GM21737 (cell line): ENCODE results near the gene SERPINA6.
A peak's percentile ranks its signal among the peaks of the same experiment; 100 is the strongest.
"Not testable (repeated sequence)": the region's sequence is repeated elsewhere in the genome, so short reads cannot be mapped to it uniquely, and the experiment has no call there.

ENCODE experiments used
- ATAC-seq: cut with Tn5 transposase; IDR thresholded peaks from one replicate; pipeline ENCODE4 v1.9.1; 2021; ENCODE audit warnings: mild to moderate bottlenecking, moderate library complexity; ENCODE audit not compliant: unreplicated experiment

The SERPINA6 gene

GRCh38 chr14:94355191-94355794, 32.2 kb upstream of the SERPINA6 start:
- ATAC-seq: no peak

DNA sequence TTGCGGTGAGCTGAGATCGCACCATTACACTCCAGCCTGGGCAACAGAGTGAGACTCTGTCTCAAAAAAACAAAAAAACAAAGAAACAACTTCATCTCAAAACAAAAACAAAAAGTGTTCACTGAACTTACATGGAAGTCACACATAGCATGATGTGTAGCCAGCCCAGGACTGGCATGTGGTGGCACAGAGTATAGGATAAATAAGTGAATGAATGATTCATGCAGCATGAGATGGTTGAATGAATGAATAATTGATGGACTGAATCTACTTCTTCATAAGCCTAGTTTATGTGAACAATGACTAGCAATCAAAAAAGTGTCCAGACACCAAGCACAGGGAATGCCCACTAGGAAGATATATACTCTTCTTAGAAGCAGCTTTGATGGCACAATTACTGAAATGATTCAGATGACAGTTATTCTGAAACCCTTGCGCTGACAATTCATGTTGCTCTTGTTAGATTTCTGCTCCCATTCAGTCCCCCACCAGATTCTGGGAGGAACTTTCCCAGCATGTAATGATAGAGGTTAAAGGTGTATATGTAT, 31.6 kb upstream of the SERPINA6 start:
- no peak for ATAC-seq

DNA sequence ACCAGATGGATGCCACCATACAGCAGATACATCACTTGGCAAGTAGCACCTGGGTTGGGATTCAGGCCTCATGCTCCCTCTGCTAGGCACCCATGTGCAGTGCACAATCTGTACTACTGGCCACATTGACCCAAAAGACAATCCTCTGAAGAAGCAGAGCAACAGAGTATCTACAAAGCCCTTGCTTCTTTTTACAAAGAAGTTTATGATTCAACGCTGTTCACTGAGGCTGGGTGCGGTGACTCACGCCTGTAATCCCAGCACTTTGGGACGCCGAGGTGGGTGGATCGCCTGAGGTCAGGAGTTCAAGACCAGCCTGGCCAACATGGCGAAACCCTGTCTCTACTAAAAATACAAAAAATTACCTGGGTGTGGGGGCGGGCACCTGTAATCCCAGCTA, 31.1 kb upstream of the SERPINA6 start:
- not testable (repeated sequence) for ATAC-seq

DNA sequence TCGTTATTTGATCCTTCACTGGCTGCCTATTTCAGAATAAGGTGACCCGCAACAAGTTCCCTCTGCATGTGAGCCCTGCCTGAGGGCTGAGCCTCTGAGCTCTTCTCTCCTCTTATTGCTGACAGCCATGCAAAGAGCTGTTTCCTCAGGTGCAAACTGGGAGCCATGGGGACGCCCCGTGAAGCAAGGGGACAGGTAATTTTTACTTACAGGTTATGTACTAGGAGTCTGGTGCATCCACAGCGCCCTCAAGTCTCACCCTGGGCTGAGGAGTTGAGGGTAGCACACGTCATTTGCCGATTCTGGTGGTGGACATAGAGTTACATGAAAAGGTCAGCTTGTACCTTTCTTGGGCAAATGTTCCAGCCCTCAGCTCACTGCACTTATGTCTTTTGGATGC, 26.1 kb upstream of the SERPINA6 start:
- ATAC-seq: no peak

DNA sequence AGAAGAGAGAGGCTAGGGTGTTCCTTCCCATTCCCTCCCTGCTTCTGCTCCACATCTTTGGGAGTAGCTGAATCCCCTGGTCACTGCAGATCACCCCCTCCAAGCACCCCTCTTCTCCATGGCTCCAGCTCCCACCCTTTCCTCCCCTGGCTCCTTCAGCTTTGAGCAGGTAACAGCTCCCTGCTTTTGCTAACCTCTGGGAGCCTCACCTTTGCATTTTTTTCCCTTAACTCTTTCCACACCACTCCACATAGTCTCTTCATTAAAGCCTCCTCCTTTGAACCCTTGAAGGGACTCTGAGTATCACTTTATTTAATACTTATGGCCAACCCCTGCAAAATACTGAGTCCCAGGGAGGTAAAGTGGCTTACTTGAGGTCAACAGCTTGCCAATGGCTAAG, 25.7 kb upstream of the SERPINA6 start:
- ATAC-seq: no peak

GRCh38 chr14:94346841-94347240, 23.7 kb upstream of the SERPINA6 start:
- ATAC-seq: no peak

DNA sequence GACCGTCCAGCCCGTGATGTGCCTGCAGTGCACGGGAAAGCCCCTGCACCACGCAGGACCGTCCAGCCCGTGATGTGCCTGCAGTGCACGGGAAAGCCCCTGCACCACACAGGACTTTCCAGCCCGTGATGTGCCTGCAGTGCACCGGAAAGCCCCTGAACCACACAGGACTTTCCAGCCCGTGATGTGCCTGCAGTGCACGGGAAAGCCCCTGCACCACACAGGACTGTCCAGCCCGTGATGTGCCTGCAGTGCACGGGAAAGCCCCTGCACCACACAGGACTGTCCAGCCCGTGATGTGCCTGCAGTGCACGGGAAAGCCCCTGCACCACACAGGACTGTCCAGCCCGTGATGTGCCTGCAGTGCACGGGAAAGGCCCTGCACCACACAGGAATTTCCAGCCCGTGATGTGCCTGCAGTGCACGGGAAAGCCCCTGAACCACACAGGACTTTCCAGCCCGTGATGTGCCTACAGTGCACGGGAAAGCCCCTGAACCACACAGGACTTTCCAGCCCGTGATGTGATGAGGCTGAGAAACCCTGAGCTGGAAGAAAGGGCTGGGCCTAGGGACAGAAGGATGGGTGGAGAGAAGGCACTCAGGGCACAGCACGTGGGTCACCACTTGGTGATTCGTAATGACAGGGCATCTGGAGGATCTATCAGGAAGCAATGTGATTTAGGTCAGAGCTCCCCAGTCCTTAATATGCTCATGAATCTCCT, 23.1 kb upstream of the SERPINA6 start:
- ATAC-seq: peak; percentile 63

DNA sequence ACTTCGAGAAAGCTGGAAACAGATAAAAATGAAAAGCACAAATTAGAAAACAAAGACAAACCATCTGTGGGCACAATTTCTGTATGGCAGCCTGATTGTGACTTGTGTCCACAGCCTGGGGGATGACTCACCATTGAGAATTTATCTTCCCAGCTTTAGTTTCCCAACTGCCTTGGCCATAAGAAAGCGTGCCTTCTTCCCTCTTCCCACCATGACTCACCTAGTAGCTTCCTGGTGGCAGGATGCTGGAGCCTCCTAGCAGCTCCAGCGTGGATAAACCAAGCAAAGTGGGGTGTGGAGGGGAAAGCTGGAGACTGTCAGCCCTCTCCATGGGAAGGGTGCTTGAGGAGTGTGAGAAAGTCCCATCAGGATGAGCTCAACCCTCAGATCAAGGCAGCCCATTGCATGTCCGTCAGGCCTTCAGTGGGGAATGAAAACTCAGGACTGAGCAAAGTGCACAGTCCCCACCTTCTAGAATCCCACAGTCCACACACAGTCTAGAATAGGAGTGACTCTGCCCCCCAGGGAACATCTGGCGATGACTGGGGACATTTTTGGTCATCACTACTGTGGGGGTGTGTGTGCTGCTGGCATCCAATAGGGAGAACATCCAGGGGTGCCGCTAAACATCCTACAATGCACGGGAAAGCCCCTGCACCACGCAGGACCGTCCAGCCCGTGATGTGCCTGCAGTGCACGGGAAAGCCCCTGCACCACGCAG, 22.4 kb upstream of the SERPINA6 start:
- no peak for ATAC-seq

DNA sequence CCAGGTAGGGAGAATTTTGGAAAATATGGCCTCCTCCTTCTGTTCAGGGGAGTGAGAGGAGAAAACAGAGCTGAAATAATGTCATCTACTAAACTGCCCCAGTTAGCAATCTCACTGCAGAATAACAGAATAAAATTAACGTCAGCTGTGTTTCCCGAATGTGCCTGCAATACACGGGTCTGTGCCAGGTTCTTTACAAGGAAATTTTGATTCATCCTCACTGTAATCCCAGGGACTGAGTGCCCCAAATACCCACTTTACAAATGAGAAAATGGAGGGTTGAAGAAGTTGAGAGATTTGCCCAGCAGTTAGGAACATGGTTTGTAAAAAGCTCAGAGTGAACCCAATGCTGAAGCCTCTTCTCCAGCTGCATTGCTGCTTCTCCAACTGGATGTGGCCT, 21.3 kb upstream of the SERPINA6 start:
- no peak for ATAC-seq

- no peak for ATAC-seq
These were observed 20.3 kb upstream of the SERPINA6 start for GRCh38 chr14:94343238-94344005.

DNA sequence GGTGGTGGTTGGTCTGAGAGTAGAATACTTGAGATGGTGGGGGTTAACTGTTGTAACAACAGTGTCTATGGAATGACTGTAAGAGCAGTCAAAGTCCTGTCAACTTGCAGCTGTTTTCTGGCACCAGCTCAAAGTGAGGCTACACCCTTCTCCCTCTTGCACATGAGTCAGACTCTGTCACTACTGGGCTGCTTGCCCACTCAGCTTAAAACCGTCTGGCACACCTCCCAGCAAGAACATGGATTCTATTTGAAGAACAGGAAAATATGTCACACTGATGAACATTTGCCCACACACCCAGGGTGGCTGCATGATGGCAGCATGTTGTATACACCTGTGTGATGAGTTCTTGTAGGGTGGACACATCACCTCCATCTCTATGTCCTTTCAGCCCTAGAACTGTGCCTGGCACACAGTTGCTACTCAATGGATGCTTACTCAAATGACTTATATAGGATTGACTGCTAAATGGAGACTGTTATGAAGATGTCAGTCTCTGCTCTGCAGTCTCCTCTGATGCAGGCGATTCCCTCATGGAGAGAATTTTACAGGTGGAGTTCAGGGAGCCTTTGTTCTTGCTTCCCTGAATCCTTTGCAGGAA, 19.3 kb upstream of the SERPINA6 start:
- no peak for ATAC-seq

DNA sequence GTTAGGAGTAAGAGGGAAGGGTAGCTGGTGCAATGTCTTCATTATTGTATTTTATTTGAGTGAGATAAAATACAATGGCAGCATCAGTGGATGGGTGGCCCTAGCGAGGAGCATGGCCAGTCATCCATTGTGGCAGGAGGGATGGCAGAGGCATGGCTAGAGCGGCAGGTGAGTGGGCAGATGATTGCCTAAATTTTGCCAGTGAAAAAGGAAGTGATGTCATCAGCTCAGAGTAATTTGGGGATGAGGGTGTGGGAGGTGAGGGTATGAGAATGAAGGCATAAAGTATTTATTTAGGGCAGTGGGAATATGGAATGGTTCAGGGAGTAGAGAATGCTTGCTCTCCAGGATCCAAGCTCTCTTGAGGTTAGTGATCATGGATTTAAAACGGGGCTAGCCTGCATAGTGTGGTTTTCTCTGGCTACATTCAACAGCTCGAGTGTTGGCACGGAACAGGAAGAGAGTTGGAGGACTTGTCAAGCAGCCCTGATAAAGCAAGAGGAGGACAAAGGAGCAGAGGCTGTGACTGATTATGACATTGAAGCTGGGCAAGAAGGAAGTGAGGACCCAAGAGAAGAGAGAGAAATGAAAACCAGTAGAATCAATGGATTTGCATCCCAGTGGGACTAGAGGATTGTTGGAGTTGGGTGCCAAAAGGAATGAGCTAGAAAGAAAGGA, 18.7 kb upstream of the SERPINA6 start:
- no peak for ATAC-seq

- ATAC-seq: no peak
These were observed 17.4 kb upstream of the SERPINA6 start for GRCh38 chr14:94340533-94340932.

GRCh38 chr14:94338023-94338422, 14.9 kb upstream of the SERPINA6 start:
- ATAC-seq: no peak

GRCh38 chr14:94337274-94337673, 14.1 kb upstream of the SERPINA6 start:
- no peak for ATAC-seq

- no peak for ATAC-seq
These were observed 11.7 kb upstream of the SERPINA6 start for GRCh38 chr14:94334872-94335271.

DNA sequence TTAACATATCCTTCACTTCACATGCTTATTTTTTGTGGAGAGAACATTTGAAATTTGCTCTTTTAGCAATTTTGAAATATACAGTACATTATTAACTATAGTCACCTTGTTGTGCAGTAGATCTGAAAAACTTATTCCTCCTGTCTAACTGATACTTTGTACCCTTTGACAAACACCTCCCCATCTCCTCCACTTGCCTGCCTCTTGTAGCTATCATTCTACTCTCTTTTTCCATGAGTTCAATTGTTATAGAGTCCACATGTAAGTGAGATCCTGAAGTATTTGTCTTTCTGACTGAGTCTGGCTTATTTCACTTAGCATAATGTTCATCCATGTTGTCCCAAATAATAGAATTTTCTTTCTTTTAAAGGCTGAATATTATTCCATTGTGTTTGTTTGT, 9.5 kb upstream of the SERPINA6 start:
- no peak for ATAC-seq

DNA sequence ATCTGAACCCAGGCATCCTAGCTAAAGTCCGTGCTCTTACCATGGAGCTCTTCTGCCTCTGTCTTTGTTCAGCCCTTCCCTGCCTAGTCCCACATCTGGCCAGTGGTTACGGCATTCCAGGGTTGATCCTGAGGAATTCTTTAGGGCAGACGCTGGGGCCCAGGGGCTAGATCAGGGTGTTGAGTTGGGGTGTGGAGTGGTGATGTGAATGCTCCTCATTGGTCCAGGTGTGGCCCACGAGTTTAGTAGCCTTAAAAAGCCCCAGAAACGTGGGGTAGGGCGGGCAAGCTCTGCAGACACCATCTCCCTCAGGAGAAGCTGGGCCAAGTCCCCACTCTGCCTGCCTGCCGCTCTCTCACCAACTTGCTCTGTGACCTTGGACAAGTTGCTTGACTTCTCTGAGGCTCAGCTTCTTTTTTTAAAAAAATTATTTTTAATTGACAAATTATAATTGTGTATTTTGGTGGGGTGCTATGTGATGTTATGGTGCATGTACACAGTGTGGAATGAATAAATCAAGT, 9.0 kb upstream of the SERPINA6 start:
- ATAC-seq: no peak

DNA sequence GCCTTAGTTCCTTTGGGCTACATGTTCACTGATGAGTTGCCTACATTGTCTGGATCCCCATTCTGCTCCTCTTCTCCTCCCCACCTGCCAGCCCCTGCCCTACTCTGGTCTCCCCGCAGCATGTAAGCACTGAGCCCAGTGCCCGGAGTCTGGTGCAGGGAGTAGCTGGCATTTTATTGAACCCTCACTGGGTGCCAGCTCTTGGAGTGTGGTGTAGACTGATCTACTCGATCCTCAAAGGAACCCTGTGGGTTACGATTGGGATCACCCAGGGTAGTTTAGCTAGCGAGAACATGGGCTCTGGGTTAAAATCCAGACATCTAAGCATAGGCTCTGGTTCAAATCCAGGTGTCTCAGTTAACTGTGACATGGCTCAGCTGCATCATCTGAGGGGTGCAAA, 8.3 kb upstream of the SERPINA6 start:
- no peak for ATAC-seq

GRCh38 chr14:94330857-94331256, 7.7 kb upstream of the SERPINA6 start:
- ATAC-seq: no peak
